Coronary artery (tissue), 2 donors: Measurements from ENCODE around the gene ADAMTSL4.
"Not testable (repeated sequence)": the region's sequence is repeated elsewhere in the genome, so short reads cannot be mapped to it uniquely, and the experiment has no call there.

Source experiments
- DNase-seq: peaks from one replicate; pipeline ENCODE4 v3.0.0-alpha.2; 2017; ENCODE audit warnings: low spot score
- H3K27ac ChIP-seq, 2 donors: fragments of 200-600 bp; sonication (generic); one replicate each; pipeline ENCODE4 v1.5.1; 2016 to 2019
- H3K4me3 ChIP-seq: fragments of 200-600 bp; sonication (generic); 2 replicates; pipeline ENCODE4 v1.5.1; 2016; ENCODE audit warnings: mild to moderate bottlenecking, moderate library complexity
- TF ChIP-seq, protein P1 (sequence below): fragments of 200-600 bp; sonication (generic); IDR thresholded peaks from one replicate; pipeline ENCODE4 v1.5.1; 2019; ENCODE audit warnings: antibody characterized with exemption

ADAMTSL4 gene

DNA sequence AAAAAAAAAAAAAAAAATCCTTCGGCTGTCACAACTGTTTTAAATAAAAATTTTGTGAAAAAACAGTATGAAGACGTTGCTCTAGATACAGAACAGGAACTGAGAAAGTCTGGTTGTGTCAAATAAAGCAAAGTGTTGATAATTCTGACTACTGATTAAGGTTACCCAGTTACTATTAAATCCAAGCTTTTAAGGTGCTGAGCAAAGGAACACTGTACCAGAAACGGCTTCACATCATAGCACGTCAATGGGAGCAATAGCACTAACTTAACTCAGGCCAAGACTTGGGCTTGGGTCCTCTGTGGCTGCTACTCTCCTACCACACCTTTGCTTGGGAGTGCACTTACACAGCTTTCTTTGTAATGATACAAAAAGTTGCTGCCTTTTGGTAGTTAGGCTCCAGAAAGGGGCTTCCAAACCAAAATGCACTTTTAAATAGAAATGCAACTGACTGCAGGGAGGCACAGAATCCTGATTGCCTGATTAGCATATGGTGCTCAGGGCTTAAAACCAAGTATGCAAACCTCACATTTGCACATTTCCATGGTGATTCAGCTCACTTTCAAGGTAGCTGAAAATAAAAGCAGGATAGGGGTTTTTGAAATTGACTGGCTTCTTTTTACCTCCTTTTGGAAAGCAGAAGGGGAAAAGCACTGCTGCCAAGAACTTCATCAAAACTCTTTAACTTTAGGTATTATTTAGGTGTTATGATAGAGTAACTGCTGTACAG is 23.9 kb downstream of the ADAMTSL4 start:
- TF ChIP-seq, protein P1, sequence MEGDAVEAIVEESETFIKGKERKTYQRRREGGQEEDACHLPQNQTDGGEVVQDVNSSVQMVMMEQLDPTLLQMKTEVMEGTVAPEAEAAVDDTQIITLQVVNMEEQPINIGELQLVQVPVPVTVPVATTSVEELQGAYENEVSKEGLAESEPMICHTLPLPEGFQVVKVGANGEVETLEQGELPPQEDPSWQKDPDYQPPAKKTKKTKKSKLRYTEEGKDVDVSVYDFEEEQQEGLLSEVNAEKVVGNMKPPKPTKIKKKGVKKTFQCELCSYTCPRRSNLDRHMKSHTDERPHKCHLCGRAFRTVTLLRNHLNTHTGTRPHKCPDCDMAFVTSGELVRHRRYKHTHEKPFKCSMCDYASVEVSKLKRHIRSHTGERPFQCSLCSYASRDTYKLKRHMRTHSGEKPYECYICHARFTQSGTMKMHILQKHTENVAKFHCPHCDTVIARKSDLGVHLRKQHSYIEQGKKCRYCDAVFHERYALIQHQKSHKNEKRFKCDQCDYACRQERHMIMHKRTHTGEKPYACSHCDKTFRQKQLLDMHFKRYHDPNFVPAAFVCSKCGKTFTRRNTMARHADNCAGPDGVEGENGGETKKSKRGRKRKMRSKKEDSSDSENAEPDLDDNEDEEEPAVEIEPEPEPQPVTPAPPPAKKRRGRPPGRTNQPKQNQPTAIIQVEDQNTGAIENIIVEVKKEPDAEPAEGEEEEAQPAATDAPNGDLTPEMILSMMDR, result no peak
- Histone ChIP-seq H3K27ac (peak overlapping the region; percentile 89 to 99), H3K4me3 (peak overlapping the region; percentile 87)
- DNase-seq, result no peak

DNA sequence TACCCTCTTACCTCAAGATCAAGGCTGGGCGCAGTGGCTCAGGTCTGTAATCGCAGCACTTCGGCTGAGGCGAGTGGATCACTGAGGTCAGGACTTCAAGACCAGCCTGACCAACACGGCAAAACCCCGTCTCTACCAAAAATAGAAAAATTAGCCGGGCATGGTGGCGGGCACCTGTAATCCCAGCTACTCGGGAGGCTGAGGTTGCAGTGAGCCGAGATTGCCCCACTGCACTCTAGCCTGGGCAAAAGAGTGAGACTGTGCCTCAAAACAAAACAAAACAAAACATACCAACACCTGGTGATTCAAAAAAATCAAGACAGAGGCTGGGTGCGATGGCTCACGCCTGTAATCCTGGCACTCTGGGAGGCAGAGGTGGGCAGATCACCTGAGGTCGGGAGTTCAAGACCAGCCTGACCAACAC is 24.5 kb downstream of the ADAMTSL4 start:
- Histone ChIP-seq H3K4me3 (peak overlapping the region; percentile 87), H3K27ac (peak overlapping the region; percentile 89 to 99)
- not testable (repeated sequence) for DNase-seq

DNA sequence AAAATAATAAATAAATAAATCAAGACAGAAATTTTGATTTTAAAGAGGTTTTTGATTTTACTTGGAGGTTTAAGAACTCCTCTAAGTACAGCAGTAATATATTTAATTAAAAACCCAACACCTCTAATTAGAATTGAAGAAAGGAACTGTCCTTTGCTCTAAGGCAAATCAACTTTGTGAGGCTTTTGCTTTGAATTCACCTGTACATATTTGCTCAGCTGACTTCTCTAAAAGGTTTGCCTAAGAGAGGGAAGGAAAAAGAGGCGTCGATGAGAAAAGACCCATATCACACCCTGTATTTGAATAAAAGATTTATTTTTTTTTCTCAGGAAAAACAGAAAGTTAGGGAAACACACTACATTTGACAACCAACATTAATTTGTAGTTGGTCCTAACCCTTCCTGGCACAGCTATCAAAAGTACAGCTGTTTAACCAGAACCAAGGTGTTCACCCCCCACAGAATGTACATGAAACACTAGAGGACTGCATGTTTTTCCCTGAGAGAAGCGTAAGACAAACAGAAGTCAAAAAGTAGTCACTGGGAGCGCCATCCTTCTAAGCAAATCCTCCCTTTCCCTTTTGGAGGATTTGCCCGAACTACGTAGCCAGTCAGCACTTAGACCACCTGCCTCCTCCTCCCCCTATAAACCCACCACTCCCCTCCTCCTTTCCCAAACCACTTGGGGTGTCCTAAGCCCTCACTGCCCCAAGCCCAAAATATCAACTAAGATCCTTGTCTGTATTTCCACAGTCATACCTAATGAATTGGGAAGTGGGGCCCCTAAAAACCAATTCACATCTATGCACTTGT is 25.3 kb downstream of the ADAMTSL4 start:
- Histone ChIP-seq H3K4me3 (peak overlapping the region; percentile 87), H3K27ac (peak overlapping the region; percentile 98 to 99)
- DNase-seq, result no peak
- TF ChIP-seq, protein P1, result no peak

DNA sequence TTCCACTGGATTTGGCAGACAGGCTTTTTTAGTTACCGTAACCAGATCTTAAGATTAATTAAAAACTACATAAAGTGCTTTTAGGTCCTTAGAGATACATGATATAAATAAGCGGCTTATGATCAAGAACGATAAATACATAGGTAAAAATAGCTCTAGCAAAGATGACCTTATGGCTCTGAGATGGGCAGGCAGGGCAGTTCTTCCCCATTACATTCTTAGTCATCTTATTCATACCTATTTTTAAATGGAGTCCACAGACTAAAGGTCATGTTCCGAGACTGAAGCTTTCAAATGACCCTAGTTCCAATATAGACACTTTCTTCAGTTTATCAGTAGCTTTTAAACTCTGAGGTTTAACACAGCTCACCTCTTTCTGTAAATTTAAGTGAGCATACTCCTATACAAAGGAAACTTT is 25.9 kb downstream of the ADAMTSL4 start:
- H3K4me3 ChIP-seq, result peak overlapping the region; percentile 87
- H3K27ac ChIP-seq, result peak overlapping the region; percentile 98 to 99
- no peak for DNase-seq
- TF ChIP-seq, protein P1, result no peak

DNA sequence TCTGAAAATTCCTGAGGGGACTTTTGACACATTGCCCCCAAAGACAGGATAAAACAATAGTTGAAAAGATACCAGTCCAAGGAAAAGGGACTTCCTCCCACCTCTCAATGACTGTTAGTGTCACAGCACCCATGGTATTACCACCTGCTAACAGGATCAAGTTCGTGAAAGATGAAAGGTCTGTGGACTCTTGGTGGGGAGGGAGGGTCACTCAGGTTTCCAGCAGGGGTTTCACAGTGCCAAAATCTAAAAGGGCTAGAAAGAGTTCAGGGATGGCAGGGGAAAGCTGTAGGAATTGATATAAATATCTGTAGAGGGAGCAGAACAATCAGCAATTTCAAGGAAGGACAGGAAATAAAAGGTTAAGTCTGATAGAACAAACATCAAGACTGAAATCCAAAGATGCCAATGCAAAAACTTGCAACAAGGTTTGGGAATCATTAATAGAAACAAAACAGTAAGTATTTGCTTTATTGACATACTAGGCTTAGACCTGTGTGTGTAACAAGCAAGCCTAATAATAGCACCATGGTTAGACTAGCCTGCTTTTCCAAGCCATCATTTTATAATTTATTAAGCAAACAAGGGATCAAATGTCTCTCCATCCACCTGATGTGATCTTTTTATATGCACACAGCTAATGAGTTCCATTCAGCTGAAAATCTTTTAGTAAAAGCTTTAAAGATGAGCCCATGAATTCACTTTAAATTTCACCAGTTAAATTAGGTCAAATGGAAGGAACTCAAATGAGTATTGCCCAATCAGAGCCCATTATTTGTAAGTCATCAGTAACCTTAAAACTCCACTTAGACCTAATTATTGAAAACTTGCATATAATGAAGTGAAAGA is 26.5 kb downstream of the ADAMTSL4 start:
- Histone ChIP-seq H3K27ac (peak overlapping the region; percentile 98 to 99), H3K4me3 (peak overlapping the region; percentile 87)
- TF ChIP-seq, protein P1, result no peak
- DNase-seq, result no peak

DNA sequence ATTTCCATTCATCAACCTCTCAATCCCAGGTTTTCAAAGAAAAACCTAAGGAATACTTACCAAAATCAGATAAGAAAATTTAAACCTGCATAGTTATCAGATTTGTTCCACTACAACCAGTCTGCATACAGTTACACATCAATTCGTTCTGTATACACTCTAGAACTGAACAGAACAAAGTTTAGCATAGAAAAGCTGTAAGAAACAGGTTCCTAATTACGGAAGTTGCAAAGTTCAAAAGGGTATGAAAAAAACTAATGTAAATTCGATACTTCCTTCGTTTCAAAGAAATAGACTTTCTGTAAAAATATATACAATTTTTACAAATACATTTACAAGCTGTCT is 27.1 kb downstream of the ADAMTSL4 start:
- Histone ChIP-seq H3K27ac (peak overlapping the region; percentile 98 to 99), H3K4me3 (peak overlapping the region; percentile 87)
- no peak for DNase-seq
- TF ChIP-seq, protein P1, result no peak
